ENCODE results near the gene ZNF521.

The ZNF521 gene

GRCh38 chr18:25239581-25240419 is 112.2 kb downstream of the ZNF521 start:
- TF ChIP-seq CTCF (IDR thresholded peaks at IDR 0.05; ENCODE audit: insufficient read depth, low read depth, low read length, missing control alignments) = no peak
- no peak for DNase-seq (ENCODE audit: low read depth)
- no peak overlapping the region for H3K4me3 ChIP-seq (ENCODE audit: low read length)

GRCh38 chr18:25239151-25239550 is 112.8 kb downstream of the ZNF521 start:
- H3K4me3 ChIP-seq (ENCODE audit: low read length) = no peak overlapping the region
- DNase-seq (ENCODE audit: low read depth) = no peak
- TF ChIP-seq CTCF (IDR thresholded peaks at IDR 0.05; ENCODE audit: insufficient read depth, low read depth, low read length, missing control alignments) = no peak

- no peak for TF ChIP-seq CTCF (IDR thresholded peaks at IDR 0.05; ENCODE audit: insufficient read depth, low read depth, low read length, missing control alignments)
- H3K4me3 ChIP-seq (ENCODE audit: low read length) = no peak overlapping the region
- no peak for DNase-seq (ENCODE audit: low read depth)
These were observed 114.2 kb downstream of the ZNF521 start for GRCh38 chr18:25237571-25238267.

- no peak for TF ChIP-seq CTCF (IDR thresholded peaks at IDR 0.05; ENCODE audit: insufficient read depth, low read depth, low read length, missing control alignments)
- DNase-seq (ENCODE audit: low read depth) = no peak
These were observed 115.2 kb downstream of the ZNF521 start for GRCh38 chr18:25236736-25237135.

GRCh38 chr18:25235401-25236042 is 116.4 kb downstream of the ZNF521 start:
- DNase-seq (ENCODE audit: low read depth) = no peak
- no peak overlapping the region for H3K4me3 ChIP-seq (ENCODE audit: low read length)
- no peak for TF ChIP-seq CTCF (IDR thresholded peaks at IDR 0.05; ENCODE audit: insufficient read depth, low read depth, low read length, missing control alignments)

More at GRCh38 chr18:25236736-25237135, 115.2 kb downstream of the ZNF521 start:
- H3K4me3 ChIP-seq (ENCODE audit: low read length) = no peak overlapping the region

- TF ChIP-seq CTCF (IDR thresholded peaks at IDR 0.05; ENCODE audit: insufficient read depth, low read depth, low read length, missing control alignments) = no peak
These were observed 117.1 kb downstream of the ZNF521 start for GRCh38 chr18:25234740-25235345.

More at GRCh38 chr18:25234740-25235345, 117.1 kb downstream of the ZNF521 start:
- no peak overlapping the region for H3K4me3 ChIP-seq (ENCODE audit: low read length)
- no peak for DNase-seq (ENCODE audit: low read depth)

Measured in epithelial cell of esophagus (primary cell).